Astrocyte of the spinal cord (primary cell): ENCODE results near the gene PRIM1.

Source experiments
- DNase-seq: peaks from one replicate; pipeline ENCODE4 v3.0.0; 2011; ENCODE audit warnings: low read depth, low spot score
- H3K4me3 ChIP-seq: 2 replicates; pipeline ENCODE4 v1.5.1; 2011; ENCODE audit warnings: low read depth, mild to moderate bottlenecking, low read length, moderate library complexity
- CTCF ChIP-seq: IDR thresholded peaks from 2 replicates; pipeline ENCODE4 v1.5.1; 2012; ENCODE audit warnings: low read depth, mild to moderate bottlenecking, low read length, inconsistent platforms
- in situ Hi-C: cut with HindIII; loops from 2 replicates; pipeline ENCODE4 v1.10.0; 2017; ENCODE audit warnings: low sequenced_read_pairs

PRIM1 gene

GRCh38 chr12:56699020-56699661 is 53.0 kb downstream of the PRIM1 start:
- H3K4me3 ChIP-seq: no peak overlapping the region
- in situ Hi-C loops: no loop called here
- no peak for DNase-seq
- TF ChIP-seq CTCF: no peak

GRCh38 chr12:56695327-56696101 is 56.6 kb downstream of the PRIM1 start:
- TF ChIP-seq CTCF: no peak
- H3K4me3 ChIP-seq: no peak overlapping the region
- in situ Hi-C loops: no loop called here
- peak; percentile 13 for DNase-seq

- H3K4me3 ChIP-seq: no peak overlapping the region
- in situ Hi-C loops: no loop called here
- DNase-seq: no peak
- TF ChIP-seq CTCF: no peak
Measured at GRCh38 chr12:56694161-56694560, 58.0 kb downstream of the PRIM1 start.

- DNase-seq: no peak
- TF ChIP-seq CTCF: no peak
- peak overlapping the region; percentile 100 for H3K4me3 ChIP-seq
- in situ Hi-C loops: no loop called here
Measured at GRCh38 chr12:56688846-56689109, 63.3 kb downstream of the PRIM1 start.

GRCh38 chr12:56688129-56688845 is 63.8 kb downstream of the PRIM1 start, which contains the start of gene PTGES3:
PTGES3 (minus strand) TSS chr12:56688284; CDS start chr12:56687999, 285 bp downstream.
- peak; percentile 99 for DNase-seq
- H3K4me3 ChIP-seq: peak within 1 kb of the TSS; percentile 100
- no peak for TF ChIP-seq CTCF
- in situ Hi-C loops: no loop called here

GRCh38 chr12:56687223-56688128 is 64.6 kb downstream of the PRIM1 start:
- in situ Hi-C loops: no loop called here
- DNase-seq: peak; percentile 43
- peak overlapping the region; percentile 100 for H3K4me3 ChIP-seq
- no peak for TF ChIP-seq CTCF
